Measurements from ENCODE around the gene FNDC3B.
"Not testable (repeated sequence)": the region's sequence is repeated elsewhere in the genome, so short reads cannot be mapped to it uniquely, and the experiment has no call there.

The FNDC3B gene

DNA sequence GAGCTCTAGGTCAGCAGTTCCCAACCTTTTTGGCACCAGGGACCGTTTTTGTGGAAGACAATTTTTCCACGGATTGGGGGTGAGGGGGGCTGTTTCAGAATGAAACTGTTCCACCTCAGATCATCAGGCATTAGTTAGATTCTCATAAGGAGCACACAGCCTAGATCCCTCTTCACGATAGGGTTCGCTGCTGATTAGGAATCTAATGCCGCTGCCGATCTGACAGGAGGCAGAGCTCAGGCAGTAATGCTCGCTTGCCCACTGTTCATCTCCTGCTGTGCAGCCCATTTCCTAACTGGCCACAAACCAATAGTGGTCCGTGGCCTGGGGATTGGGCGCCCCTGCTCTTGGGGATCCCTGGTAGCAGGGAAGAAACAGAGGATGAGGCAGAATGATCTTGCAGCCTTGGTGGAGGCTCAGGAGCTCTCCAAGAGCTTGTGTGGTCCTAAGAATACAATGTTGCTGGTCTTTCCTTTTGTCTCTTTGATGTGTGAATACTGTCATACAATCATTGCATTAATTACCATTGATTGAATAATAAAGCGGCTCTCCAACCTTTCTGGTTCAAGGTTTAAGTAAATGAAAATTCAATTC lies 183.2 kb downstream of the FNDC3B start:
- no peak for FAIRE-seq

- FAIRE-seq, result no peak
Observed at GRCh38 chr3:172223870-172224269, 184.5 kb downstream of the FNDC3B start.

- FAIRE-seq, result no peak
Observed at GRCh38 chr3:172224560-172225214, 185.3 kb downstream of the FNDC3B start.

GRCh38 chr3:172225215-172225707 lies 185.9 kb downstream of the FNDC3B start:
- no peak for FAIRE-seq

DNA sequence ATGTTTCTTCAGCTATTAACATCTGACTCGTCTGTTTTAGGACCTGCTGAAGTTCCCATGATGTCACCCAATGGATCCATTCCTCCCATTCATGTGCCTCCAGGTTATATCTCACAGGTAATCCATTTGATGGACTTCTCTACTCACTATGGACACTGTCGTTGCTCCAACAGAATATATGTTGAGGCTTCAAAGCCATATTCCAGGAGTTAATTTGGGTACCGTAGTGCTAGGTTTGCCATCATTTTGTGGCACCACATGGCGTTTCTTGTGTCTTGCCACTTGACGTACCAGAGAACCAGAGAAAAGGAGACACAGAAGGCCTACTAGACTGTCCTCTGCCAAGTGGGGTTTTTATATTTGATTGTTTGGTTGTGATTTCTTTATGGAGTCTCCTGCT lies 187.5 kb downstream of the FNDC3B start:
- no peak for FAIRE-seq

DNA sequence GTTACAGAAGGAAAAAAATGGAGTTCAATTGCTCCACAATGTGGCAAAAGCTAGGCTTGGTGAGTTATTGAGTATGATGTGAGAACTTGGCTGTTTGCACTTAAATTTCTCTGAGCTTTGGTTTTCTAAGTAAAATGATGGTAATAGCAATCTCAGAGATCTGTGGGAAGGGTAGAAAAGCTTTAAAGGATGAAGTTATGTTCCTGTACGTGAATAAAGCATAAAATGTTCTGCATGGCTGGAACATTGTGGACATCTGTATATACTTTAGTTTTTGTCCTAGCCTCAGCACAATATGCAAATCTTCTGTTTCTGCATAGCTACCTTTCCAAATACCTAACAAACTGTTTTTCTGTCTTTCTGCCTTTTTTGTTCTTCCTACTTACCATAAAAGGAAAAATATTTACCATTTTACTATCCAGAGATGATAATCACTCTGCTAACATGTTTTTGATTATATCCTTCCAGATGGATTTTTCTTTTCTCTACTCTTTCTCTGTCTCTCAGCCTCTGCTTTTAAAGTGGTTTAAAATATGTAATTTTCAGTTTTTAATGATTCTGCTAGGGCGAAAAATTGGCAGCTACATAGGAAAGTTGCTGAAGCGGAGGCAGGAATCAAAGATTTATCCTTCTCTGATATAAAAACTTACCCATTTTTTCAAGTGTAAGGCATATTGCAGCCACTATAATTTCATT lies 188.1 kb downstream of the FNDC3B start:
- no peak for FAIRE-seq

GRCh38 chr3:172228036-172228415 lies 188.6 kb downstream of the FNDC3B start:
- no peak for FAIRE-seq

GRCh38 chr3:172229462-172229861 lies 190.1 kb downstream of the FNDC3B start:
- no peak for FAIRE-seq

DNA sequence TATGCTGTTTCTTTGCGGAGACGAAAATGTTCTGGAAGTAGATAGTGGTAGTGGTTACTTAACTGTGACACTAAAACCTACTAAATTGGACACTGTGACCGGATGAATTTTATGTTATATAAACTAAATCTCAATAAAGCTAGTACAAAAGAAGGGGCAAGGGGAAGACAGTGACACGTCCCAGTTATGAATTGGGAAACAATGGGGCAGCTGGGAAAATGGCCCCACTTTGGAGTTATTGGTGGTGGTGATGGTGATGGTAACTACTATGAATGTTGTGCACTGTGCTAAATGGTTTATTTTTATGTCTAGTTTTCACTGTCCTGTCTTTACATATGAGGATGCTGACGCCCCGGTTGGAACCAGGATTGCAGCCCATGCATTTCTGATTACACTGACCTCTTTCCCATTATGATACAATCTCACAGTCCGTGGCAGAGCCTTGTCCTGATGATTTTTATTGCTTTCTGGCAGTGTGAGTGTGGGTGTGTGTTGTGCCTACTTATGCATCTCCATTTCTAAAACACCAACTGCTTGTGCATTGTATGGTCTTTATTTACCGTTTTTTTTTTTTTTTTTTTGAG lies 192.0 kb downstream of the FNDC3B start:
- FAIRE-seq, result no peak

- no peak for FAIRE-seq
Observed at GRCh38 chr3:172232579-172233212, 193.3 kb downstream of the FNDC3B start.

- no peak for FAIRE-seq
Observed at GRCh38 chr3:172233474-172234277, 194.3 kb downstream of the FNDC3B start.

GRCh38 chr3:172235698-172236097 lies 196.3 kb downstream of the FNDC3B start:
- FAIRE-seq, result no peak

DNA sequence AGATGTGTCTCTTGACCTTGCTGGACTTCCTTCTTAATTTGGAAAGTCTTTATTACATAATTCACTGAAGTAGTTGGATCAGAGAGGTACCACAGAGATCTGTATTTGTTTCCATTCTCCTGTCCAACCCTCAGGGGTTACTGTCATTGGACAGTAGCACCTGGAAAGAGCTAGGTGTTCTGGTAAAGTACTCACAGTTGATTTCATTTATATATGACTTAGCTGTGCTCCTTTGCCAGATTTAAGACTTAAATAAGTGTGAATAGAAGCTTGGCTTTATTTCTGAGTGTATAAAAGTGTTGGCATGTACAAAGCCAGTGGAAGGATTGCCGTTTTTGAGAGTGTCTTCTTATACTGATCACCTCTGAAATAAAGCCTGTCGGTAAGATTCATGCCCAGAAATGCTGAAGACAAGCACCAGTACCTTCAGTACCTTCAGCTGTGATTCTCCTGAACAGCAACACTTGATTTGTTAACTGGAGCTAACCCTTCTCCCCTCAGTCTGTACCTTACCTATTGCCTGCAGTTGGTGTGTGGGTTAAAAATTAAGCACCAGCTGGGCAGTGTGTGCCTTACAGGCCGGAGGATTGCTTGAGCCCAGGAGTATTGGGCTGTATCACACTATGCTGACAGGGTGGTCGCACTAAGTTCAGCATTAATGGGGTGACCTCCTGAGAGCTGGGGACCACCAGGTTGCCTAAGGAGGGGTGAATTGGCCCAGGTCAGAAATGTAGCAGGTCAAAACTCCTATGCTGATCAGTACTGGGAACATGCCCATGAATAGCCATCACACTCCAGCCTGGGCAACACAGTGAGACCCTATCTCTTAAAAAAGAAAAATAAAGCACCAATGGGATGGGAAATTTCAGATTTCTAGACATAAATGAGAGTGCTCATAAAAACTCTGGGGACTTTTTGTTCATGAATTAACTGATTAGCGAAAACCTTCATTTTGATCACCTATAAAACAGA lies 197.7 kb downstream of the FNDC3B start:
- no peak for FAIRE-seq

GRCh38 chr3:172238188-172238587 lies 198.8 kb downstream of the FNDC3B start:
- no peak for FAIRE-seq

GRCh38 chr3:172239218-172239790 lies 199.9 kb downstream of the FNDC3B start:
- FAIRE-seq, result no peak

GRCh38 chr3:172241405-172241804 lies 202.0 kb downstream of the FNDC3B start:
- no peak for FAIRE-seq

DNA sequence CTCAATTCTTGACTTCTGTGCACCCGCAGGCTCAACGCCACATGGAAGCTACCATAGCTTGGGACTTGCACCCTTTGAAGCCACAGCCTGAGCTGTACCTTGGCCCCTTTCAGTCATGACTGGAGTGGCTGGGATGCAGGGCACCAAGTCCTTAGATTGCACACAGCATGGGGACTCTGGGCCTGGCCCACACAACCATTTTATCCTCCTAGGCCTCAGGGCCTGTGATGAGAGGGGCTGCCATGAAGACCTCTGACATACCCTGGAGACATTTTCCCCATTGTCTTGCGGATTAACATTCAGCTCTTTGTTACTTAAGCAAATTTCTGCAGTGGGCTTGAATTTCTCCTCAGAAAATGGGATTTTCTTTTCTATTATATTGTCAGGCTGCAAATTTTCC lies 203.1 kb downstream of the FNDC3B start:
- not testable (repeated sequence) for FAIRE-seq

DNA sequence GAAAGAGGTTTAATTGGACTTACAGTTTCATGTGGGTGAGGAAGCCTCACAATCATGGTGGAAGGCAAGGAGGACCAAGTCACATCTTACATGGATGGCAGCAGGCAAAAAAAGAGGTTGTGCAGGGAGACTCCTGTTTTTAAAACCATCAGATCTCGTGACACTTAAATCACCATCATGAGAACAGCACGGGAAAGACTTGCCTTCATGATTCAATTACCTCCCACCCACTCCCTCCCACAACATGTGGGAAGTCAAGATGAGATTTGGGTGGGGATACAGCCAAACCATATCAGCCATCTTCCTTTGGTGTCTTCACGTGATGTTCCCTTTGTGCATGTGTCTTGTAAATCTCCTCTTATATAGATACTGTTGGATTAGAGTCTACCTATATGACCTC lies 204.0 kb downstream of the FNDC3B start:
- FAIRE-seq, result not testable (repeated sequence)

- no peak for FAIRE-seq
Observed at GRCh38 chr3:172244011-172244410, 204.6 kb downstream of the FNDC3B start.

DNA sequence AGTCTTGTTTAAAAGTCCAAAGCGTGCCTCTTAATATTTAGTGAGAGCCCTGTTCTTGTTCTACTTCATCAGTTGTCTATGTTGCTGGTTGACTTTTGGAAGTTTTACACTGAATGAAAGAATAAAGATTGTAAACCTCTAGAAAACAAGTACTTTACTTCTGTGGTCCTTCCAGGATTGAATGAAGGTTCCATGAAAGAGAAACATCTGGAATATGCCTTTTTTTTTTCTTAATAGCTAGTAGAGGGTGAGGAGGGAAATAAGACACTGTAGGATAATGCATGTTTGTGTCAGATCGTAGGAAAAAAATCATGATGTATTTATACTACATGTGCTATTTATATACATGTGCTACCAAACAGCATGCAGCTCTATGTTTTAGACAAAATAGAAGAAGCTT lies 205.9 kb downstream of the FNDC3B start:
- no peak for FAIRE-seq

Data from endometrium (tissue), 2 donors.